Activated naive CD8-positive, alpha-beta T cell treated with anti-CD3 and anti-CD28 coated beads, Interleukin-2, amount 50 U/mL, for 16 hours (primary cell): ENCODE data around the gene CEP112.

Experiments
- DNase-seq: peaks from one replicate; pipeline ENCODE4 v3.0.0-alpha.2; 2020; ENCODE audit warnings: low read depth, low spot score

Gene CEP112

GRCh38 chr17:65599650-65600049, 592.3 kb downstream of the CEP112 start:
- no peak for DNase-seq

GRCh38 chr17:65598746-65599145, 593.2 kb downstream of the CEP112 start:
- no peak for DNase-seq

- DNase-seq, result no peak
Observed at GRCh38 chr17:65595071-65595656, 596.8 kb downstream of the CEP112 start.

- DNase-seq, result no peak
Observed at GRCh38 chr17:65593855-65594845, 597.8 kb downstream of the CEP112 start.

- no peak for DNase-seq
Observed at GRCh38 chr17:65593092-65593854, 598.7 kb downstream of the CEP112 start.

- no peak for DNase-seq
Observed at GRCh38 chr17:65592125-65592965, 599.6 kb downstream of the CEP112 start.

- no peak for DNase-seq
Observed at GRCh38 chr17:65589321-65589720, 602.6 kb downstream of the CEP112 start.

- DNase-seq, result no peak
Observed at GRCh38 chr17:65588181-65588808, 603.6 kb downstream of the CEP112 start.

- no peak for DNase-seq
Observed at GRCh38 chr17:65587534-65588180, 604.3 kb downstream of the CEP112 start.

- DNase-seq, result no peak
Observed at GRCh38 chr17:65586899-65587298, 605.0 kb downstream of the CEP112 start.
